Islet of Langerhans (tissue), 1 donor: ENCODE measurements around the gene NUBP1.
"Not testable (repeated sequence)": the region's sequence is repeated elsewhere in the genome, so short reads cannot be mapped to it uniquely, and the experiment has no call there.

Source experiments
- FAIRE-seq: peaks from one replicate; lab custom pipeline; 2011; peaks lifted over from hg19 to GRCh38; lab: Jason Lieb, UNC

Gene NUBP1

DNA sequence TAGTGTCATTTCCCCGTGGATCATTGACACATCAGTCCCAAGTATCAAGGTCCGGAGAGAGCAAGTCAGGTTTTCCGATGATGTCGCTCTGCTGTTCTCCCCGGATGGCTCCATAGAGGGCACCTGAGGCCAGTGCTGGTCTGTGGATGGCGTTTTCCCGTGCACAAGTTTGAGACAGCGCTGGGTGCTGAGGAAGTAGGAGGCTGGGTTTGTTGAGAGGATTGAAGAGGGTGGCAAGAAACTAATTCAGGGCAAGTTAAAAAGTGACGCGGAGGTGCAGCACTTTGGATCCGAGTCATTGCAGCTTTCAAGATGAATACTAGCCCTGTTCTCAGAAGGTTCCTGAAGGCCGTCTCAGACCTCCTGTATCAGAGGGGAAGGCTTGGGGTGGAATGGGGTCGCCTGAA lies 7.7 kb downstream of the NUBP1 start:
- FAIRE-seq: no peak

DNA sequence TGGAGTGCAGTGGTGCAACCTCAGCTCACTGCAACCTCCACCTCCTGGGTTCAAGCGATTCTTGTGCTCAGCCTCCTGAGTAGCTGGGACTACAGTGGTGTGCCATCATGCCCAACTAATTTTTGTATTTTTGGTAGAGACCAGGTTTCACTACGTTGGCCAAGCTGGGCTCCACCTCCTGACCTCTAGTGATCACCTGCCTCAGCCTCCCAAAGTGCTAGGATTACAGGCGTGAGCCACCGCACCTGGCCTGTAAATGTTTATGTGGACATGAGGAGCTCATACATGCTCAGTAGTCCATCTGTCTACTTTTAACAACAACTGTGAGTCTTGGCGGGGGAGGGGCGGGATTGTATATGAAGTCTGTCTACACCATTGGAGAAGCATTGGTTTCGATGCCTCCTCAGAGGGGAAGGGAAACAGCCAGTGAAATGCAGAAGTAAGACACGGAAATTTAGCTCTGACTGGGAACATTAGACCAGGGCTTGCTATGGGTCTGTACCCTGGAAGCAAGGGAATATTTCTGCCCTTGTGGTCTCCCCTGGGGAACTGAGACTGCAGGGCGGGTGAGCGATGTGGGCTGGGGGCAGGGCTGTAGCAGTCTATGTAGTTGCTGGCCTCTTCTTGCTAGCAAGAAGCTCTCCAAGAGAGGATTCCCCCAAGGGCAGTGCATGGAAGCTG lies 9.3 kb downstream of the NUBP1 start:
- FAIRE-seq: no peak

DNA sequence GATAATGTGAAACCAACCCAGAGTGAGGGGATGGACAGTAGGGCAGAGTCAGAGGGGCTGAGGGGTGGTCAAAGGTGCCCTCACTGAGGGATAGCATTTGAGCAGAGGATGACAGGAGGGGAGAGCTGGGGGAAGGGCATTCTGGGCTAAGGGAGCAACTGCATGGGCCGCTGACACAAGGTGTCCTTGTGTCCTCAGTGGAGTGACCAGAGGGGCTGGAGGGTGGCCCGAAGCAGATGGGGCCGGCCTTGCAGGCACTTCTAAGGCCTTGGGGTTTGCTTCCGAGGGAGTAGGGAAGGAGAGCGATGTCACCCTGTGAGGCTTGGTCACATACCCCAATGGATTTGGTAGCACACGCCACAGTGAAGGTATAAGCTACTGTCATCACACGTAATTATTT lies 10.0 kb downstream of the NUBP1 start:
- no peak for FAIRE-seq

DNA sequence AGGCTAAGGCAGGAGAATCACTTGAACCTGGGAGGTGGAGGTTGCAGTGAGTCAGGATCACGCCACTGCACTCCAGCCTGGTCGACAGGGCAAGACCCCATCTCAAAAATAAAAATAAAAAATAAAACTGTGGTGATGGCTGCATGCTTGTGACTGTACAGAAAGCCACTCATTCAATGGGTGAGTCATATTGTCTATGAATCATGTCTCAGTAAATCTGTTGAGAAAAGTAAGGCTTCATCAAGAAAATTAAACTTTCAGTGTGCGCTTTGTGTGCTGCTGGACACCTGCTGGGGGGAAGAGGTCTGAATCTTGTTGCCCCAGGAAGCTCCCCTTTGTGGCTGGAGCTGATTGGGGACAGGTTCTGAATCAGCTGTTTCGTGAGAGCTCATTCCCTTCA lies 11.3 kb downstream of the NUBP1 start:
- FAIRE-seq: no peak

DNA sequence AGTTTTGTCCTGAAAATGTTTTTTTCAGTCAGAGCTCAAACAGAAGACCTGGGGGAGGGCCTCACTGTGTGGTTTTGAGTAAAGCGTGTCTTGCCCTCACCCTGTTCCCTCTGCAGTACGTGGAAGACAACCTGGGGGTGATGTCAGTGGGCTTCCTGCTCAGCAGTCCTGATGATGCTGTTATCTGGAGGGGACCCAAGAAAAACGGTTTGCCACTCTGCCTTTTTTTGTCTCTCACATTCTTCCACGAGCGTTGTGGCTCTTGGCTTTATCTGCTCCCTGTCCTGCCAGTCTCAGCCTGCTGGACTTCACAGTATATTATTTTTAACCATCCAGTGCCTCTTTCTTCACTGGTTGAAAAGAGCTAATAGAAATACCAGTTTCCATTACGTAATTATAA lies 12.9 kb downstream of the NUBP1 start:
- FAIRE-seq: no peak

DNA sequence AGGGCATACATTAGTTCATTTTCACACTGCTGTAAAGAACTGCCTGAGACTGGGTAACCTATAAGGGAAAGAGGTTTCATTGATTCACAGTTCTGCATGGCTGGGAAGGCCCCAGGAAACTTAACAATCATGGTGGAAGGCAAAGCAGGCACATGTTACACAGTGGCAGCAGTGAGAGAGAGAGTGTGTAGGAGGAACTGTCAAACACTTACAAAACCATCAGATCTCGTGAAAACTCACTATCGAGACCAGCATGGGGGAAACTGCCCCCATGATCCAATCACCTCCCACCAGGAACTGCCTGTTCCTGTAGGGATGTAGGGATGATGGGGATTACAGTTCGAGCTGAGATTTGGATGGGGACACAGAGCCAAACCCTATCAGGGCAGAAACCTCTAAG lies 17.2 kb downstream of the NUBP1 start:
- FAIRE-seq: no peak

DNA sequence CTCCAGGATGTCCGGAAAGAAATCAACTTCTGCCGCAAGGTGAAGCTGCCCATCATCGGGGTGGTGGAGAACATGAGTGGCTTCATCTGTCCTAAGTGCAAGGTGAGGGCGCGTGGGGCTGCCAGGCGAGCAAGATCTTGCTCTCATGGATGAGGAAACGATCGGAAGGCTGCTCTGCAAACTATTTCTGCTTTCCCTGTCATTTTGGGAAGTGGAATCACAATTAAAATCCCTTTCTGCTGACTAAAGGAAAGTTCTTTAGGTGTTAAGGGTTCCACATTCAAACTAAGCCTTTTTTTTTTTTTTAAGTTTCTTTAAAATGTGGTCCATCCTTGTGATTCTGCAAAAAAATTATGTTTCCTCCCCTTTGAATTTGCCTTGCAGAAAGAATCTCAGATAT lies 17.7 kb downstream of the NUBP1 start:
- FAIRE-seq: no peak

DNA sequence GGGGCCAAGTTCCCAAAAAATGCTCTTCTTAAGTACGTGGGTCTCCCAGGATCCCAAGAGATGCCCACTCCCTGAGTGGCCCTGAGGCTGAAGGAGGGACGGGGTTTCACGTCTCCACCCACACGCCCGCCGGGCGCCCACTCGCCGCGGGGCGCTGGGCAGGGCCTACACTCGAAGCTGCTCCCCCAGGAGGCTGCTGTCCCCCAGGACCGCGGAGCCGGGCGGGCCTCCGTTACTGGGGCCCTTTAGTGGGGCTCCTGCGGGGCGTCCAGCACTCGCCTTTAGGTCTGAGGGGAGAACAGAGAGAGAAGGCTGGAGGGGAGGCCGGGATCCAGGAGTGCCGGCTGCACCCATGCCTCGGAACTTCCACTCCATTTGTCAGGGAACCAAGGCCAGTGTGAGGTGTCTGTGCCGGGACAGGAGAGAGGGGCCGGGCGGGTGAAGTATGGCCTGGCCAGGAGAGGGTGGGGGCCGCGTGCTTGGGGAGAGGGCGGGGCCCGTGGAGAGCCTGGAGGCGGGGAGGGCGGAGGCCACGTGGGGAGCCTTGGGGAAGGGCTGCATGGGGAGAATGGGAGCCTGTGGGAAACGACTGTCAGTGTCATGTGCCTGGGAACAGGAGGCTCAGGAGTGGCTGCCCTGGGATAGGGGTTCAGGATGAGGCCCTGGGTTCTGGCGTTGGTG lies 18.8 kb downstream of the NUBP1 start:
- no peak for FAIRE-seq

DNA sequence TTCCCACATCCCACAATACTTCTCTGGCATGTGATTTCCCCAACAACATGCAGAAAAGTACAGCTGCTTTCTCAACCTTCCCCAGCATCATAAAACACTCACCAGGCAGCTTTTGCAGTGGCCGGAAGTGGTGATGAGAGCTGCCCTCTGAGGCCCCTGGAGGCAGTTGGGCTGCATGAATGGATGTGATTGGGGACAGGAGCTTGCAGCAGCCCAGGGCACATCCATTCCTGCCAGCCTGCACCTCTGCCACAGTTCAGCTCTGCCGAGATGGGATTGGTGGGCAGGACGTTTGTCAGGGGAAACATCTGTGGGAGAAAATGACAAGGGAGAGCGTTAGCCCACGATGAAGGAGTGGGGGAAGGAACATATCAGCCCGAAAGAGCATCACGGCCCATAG lies 19.8 kb downstream of the NUBP1 start:
- no peak for FAIRE-seq

DNA sequence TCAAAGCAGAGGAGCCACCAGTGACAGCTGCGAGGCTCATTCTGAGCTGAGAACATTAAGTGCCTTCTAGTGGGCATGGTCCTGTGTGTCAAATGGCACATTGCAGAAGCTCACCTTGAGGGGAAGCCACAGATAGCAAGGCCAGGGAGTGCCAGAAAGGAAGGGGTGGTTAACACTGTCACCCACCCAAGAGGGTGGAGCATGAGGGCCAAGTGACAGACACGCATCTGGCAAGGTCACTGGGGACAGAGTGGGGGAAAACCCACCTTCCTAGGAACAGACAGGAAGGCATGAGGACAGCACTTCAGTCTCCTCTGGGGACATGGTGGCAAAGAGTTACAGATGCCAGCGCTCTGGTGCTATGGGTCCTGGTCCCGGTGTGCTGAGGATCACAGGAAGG lies 22.1 kb downstream of the NUBP1 start:
- FAIRE-seq: no peak

DNA sequence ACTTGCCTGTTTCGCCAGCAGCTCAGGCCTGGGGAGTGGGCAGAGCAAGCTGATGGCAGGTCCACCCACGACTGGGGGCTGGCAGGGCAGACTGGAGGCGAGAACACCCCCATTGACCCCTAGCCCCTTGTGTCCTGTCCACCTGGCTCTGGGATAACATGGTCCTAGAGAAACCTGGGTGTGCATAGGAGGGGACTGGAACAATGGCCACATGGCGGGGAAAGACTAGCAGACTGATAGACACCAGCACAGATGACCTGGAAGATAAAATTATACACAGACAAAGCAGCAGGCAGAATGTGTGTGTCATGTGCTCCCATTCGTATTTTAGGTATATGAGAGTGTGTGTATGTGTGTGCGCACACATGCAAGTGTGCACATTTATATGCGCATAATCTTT lies 23.5 kb downstream of the NUBP1 start:
- FAIRE-seq: no peak

DNA sequence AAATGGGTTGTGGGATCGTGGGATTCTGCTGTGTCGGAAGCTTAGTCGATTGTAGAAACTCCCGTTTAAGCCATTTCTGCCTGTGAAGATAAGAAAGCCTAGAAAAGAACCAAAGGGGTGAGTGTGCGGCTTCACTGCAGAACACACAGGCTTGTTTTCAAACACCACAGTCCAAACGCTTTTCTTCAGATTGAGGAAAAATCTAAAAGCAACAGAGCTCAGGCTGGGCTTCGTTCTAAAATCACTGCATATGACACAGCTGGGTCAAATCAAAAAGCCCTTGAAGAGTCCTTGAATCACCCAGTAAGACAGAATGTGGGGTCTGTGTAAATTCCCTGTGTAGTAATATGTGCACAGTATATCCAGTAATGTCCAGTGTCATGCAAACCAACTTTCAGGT lies 25.7 kb downstream of the NUBP1 start:
- FAIRE-seq: no peak

DNA sequence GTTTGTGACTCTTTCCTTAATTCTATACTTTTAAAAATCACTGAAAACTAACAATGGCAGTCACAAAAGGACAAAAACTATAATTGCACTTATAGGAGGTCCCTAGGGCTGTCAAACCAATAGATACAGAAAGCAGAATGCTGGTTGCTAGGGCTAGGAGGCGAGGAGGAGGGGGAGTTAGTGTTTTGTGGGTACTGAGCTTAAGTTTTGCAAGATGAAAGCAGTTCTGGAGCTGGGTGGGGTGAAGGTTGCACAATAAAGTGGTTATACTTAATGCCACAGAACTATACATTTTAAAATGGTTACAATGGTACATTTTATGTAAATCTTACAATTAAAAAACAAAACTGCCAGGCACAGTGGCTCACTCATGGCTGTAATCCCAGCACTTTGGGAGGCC lies 27.3 kb downstream of the NUBP1 start:
- FAIRE-seq: no peak

DNA sequence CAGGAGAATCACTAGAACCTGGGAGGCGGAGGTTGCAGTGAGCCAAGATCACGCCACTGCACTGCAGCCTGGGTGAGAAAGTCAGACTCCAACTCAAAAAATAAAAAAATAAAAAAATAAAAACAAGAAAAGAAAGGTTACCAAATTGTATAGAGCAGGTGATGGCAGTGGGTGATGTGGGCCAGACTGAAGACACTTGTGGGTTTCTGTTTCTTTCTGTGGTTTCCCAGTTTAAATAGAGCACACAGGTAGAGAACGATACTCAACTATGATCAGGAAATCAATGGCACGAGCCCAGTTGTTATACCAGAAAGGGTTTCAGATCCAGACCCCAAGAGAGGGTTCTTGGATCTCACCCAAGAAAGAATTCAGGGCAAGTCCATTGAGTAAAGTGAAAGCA lies 32.6 kb downstream of the NUBP1 start:
- no peak for FAIRE-seq

DNA sequence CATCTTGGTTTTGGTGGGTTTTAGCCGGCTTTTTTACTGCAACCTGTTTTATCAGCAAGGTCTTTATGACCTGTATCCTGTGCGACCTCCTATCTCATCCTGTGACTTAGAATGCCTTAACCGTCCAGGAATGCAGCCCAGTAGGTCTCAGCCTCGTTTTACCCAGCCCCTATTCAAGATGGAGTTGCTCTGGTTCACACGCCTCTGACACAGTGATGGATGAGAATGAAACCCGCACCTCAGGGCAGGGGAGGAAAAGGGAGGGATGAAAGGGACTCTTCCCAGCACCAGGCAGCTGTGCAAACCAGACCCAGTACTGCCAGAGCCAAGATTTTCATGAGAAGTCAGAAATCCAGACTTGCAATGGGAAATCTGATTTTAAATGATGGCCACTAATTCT lies 33.3 kb downstream of the NUBP1 start:
- not testable (repeated sequence) for FAIRE-seq

DNA sequence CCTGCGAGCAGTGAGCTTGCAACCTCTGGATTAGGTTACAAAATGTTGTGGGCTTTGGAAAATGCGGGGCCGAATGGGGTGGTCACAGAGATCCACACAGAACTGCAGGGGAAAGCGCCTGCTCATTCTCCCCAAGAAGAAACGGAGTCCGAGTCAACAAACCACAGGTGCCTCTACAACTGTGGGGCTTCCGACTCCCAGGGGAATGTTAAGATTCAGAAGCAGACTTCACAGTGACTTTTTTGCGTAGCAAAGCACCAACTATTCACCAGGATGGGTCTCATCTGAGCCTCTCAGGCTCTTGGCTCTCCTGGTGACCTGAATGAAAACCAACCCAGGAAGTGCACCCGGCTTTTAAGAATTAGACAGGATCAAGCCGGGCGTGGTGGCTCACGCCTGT lies 33.7 kb downstream of the NUBP1 start:
- no peak for FAIRE-seq

DNA sequence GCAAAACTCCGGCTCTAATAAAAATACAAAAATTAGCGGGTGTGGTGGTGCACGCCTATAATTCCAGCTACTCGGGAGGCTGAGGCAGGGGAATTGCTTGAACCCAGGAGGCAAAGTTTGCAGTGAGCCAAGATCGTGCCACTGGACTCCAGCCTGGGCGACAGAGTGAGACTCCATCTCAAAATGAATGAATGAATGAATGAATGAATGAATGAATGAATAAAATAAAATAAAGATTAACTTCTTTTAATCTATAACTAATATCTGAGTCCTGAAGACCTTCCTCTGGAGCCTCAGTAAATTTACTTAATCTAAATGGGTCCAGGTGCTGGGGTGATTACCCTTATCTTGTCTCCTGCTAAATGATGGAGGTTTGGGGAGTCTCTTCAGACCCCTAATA lies 36.3 kb downstream of the NUBP1 start:
- FAIRE-seq: not testable (repeated sequence)

DNA sequence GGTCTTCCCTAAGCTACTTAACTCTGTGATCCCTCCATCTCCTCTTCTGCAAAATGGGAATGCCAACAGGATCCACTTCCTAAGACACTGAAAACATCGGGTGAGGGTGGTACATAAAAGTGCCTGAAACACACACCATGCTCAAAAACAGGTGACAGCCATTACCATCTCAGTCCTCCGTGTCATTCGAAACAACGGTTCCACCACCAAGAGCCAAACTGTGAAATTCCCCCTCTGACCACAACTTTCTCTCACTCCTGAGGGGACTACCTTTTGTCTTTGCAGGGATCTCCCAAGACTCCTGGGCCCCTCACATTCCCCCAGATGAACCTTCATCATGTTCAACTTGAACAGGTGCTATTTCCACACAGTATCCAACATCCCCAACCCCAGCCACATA lies 37.0 kb downstream of the NUBP1 start:
- FAIRE-seq: no peak

DNA sequence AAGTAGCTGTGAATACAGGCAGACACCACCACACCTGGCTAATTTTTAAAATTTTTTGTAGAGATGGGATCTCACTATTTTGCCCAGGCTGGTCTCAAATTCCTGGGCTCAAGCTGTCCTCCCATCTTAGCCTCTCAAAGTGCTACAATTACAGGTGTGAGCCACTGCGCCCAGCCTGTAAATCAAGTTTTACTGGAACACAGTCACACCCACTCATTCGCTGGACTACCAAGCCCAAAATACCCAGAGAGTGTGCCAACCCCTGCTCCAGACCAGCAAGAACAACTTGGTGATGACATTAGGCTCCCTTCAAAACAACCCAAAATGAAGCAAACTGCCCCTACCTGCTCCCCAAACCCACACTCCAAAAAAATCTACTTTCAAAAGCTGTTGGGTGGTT lies 39.0 kb downstream of the NUBP1 start:
- FAIRE-seq: no peak

DNA sequence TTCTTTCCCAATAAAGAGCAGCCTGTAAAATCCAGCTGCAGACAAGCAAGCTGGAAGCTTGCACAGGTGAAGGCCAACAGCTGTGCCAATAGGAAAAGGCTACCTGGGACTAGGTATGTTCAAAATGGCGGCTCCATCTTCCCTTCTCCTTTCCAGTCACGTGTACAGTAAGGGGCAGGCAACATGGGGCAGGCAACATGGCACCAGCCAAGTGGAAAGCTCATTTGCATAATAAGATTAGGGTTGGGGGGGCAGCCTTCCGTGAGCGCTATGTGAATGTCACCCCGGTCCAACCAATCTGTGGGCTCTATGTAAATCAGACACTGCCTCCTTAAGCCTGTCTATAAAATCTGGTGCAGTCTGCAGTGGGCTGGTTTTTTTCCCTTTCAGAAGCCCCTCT lies 43.7 kb downstream of the NUBP1 start:
- no peak for FAIRE-seq

DNA sequence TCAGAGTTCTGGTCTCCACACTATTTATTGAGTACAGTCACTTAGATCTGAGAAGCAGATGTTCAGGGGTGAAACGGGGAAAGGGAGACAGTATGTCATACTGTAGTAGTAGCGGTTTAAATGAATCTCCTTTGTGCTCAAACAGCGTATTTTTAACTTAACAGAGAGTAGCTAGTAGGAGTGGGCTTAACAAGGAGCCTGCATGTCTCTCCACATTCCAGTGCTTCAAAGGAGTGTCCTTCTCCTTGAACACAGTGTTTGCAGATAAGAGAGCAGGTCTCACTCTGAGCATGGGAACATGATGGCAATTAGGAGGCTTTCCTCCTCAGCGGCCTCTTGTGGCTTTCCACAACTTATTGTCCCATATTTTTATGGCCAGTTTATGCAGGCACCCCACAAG lies 45.0 kb downstream of the NUBP1 start:
- not testable (repeated sequence) for FAIRE-seq

DNA sequence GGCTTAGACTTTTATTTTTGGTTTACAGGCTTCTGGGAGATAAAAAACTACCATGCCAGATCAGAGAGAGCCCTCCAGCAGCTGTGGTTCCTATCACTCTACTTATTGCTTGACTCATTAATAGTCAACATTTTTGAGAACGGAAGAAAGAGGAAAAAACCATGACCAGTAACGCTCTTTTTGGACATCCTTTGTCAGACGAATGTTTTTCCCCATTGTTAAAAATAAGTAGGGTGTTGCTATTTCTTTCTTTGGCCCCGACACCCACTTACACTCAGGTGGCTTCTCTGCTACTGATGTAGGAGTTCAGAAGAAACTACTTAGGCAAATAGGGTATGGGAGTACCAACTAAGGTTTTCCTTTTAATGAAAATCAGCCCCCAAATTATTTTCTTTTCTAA lies 47.4 kb downstream of the NUBP1 start:
- FAIRE-seq: no peak

DNA sequence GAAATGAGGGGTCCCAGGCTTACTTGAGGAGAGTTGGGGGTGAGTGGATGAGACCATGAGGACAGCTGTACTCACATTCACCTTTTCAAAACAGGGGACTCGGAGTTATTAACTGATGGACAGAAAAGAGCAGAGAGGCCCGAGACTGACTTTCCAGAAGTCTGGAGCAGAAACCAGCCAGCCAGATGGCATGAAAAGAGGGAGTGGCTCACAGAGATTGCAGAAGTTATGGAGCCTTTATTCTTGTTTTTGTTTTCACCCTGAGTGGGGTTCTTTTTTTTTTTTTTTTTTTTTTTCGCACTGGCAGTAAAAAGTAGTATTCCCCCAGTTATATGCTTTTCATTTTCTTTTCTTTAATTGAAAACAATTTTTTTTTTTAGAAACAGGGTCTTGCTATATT lies 56.1 kb downstream of the NUBP1 start:
- FAIRE-seq: no peak

DNA sequence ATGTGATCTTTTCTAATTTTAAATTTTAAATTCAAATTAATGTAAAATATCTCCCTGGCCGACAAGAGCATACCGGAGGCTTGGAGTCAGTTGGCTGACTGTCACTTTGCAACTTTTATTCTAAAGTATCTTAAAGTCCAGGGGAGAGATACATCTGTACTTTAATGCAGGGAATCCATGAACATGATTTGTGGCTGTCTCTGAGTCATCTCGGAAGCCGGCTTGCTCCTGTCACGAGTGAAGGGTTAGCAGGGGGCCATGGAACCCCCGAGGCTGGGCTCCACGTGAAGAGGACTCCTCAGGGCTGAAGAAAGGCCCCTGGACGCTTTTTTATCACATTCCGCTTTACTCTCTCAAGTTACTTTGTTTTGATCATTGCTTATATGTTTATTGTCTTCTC lies 61.7 kb downstream of the NUBP1 start:
- FAIRE-seq: no peak

DNA sequence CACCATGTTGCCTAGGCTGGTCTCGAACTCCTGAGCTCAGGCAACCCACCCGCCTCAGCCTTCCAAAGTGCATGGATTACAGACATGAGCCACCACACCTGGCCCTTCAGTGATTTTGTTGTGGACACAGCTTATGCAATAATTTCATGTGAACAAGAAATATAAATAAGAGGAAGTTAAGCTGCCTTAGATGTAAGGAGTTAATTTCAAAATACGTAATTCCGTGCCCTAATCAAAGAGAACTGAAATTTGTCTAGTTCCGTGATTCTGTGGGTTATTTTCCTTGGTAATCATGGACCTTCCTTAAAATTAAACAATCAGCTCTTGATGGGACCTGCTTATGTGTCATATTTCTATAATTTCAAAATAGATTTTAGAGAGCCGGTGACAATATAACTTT lies 63.1 kb downstream of the NUBP1 start:
- no peak for FAIRE-seq
